Naive thymus-derived CD4-positive, alpha-beta T cell (primary cell): ENCODE results near the gene DNAJB13. TPM values are rescaled to one million over a fixed set of nuclear protein-coding genes. Genes with fewer than 3 reads are reported as not detected.

Source experiments
- ATAC-seq: fragments of 150-1000 bp; cut with Tn5 transposase; 2 replicates; pipeline ENCODE4 v1.10.0; 2021; ENCODE audit warnings: mild to moderate bottlenecking, moderate library complexity
- CTCF ChIA-PET: fragments of 350-600 bp; sonication (Branson Sonifier 250); formaldehyde crosslinking; loops from one replicate; lab custom pipeline; 2021; ENCODE audit warnings: antibody characterized with exemption; lab: Charles Lee
- POLR2A ChIA-PET: fragments of 350-600 bp; sonication (Branson Sonifier 250); formaldehyde crosslinking; loops from one replicate; lab custom pipeline; 2021; ENCODE audit warnings: antibody characterized with exemption, inconsistent platforms; lab: Charles Lee
- DNase-seq, 9 donors: peaks; one replicate each; pipeline versions ENCODE4 v3.0.0 to v3.0.0-alpha.2; 2020 to 2022; ENCODE audit warnings: mixed read lengths in 1 of 9
- H3K27ac ChIP-seq: one replicate; pipeline ENCODE4 v1.7.0; 2013; ENCODE audit warnings: mild to moderate bottlenecking, low read depth, low read length, moderate library complexity
- H3K27me3 ChIP-seq, 2 donors: one replicate each; pipeline ENCODE4 v1.7.0; 2013; ENCODE audit warnings: low read length in 2 of 2, mild to moderate bottlenecking in 2 of 2, moderate library complexity in 2 of 2; ENCODE audit not compliant: control insufficient read depth in 2 of 2, insufficient read depth in 2 of 2
- H3K36me3 ChIP-seq, 3 experiments: 1 replicate in 2 of 3; 2 replicates in 1 of 3; pipeline ENCODE4 v1.7.0; 2013; ENCODE audit warnings: low read length in 3 of 3, mild to moderate bottlenecking in 3 of 3, moderate library complexity in 1 of 3; ENCODE audit not compliant: insufficient read depth in 3 of 3, control insufficient read depth in 2 of 3
- H3K4me1 ChIP-seq, 2 donors: one replicate each; pipeline ENCODE4 v1.7.0; 2013; ENCODE audit warnings: low read length in 2 of 2, mild to moderate bottlenecking in 2 of 2, moderate library complexity in 1 of 2; ENCODE audit not compliant: control insufficient read depth in 2 of 2, insufficient read depth in 2 of 2
- H3K4me3 ChIP-seq: 2 replicates; pipeline ENCODE4 v1.7.0; 2013; ENCODE audit warnings: mild to moderate bottlenecking, low read length
- H3K9me3 ChIP-seq, 3 experiments: 1 replicate in 2 of 3; 2 replicates in 1 of 3; pipeline ENCODE4 v1.7.0; 2013; ENCODE audit warnings: low read length in 3 of 3; ENCODE audit not compliant: control insufficient read depth in 2 of 3
- H3K27ac Mint-ChIP-seq, 9 donors: one replicate each; pipeline ENCODE4 v1.8.0; 2020 to 2022; ENCODE audit warnings: mixed read lengths in 9 of 9, mild to moderate bottlenecking in 8 of 9, moderate library complexity in 5 of 9, inconsistent platforms in 2 of 9
- H3K27me3 Mint-ChIP-seq, 5 donors: one replicate each; pipeline ENCODE4 v1.8.0; 2021 to 2022; ENCODE audit warnings: mixed read lengths in 5 of 5, mild to moderate bottlenecking in 1 of 5
- H3K36me3 Mint-ChIP-seq, 5 donors: one replicate each; pipeline ENCODE4 v1.8.0; 2020 to 2022; ENCODE audit warnings: mixed read lengths in 5 of 5, mild to moderate bottlenecking in 3 of 5, inconsistent platforms in 1 of 5
- H3K4me1 Mint-ChIP-seq, 7 donors: one replicate each; pipeline ENCODE4 v1.8.0; 2020 to 2022; ENCODE audit warnings: mixed read lengths in 7 of 7, mild to moderate bottlenecking in 3 of 7, inconsistent platforms in 1 of 7
- H3K4me3 Mint-ChIP-seq, 10 donors: one replicate each; pipeline ENCODE4 v1.8.0; 2020 to 2022; ENCODE audit warnings: mild to moderate bottlenecking in 10 of 10, mixed read lengths in 10 of 10, moderate library complexity in 6 of 10, inconsistent platforms in 2 of 10
- H3K9me3 Mint-ChIP-seq, 11 donors: one replicate each; pipeline ENCODE4 v1.8.0; 2020 to 2022; ENCODE audit warnings: mixed read lengths in 11 of 11, mild to moderate bottlenecking in 4 of 11, inconsistent platforms in 1 of 11, moderate library complexity in 1 of 11
- intact Hi-C, 2 donors: fragments of 100-400 bp; cut with micrococcal nuclease; formaldehyde crosslinking; loops; one replicate each; pipeline ENCODE4 v1.15.1; 2023
- polyA plus RNA-seq, 2 donors: library from polyadenylated mRNA; unstranded; fragments of 300-500 nt; fragmentation: Illumina TruSeq; gene quantifications; one replicate each; pipeline ENCODE4 v1.2.3, GENCODE V29; 2021
- total RNA-seq, 6 experiments: library from RNA in 5 of 6; stranded (reverse) in 5 of 6; gene quantifications; 1 replicate in 5 of 6; 2 replicates in 1 of 6; pipeline ENCODE4 v1.2.3 and lab custom pipeline; 2021 to 2026

The DNAJB13 gene
- total and polyA plus RNA-seq, 7 experiments from 2014 or later: 0.19 to 0.73 (median 0.44) TPM; not detected in 1

- Histone ChIP-seq H3K27ac (peak overlapping the region; percentile 61), H3K27me3 (no peaks in the 10 kb centered on the region), H3K4me3 (no peak overlapping the region), H3K36me3 (no peaks in the 10 kb centered on the region), H3K4me1 (peaks cover 83 to 95% of the 10 kb centered on the region in 2 donors), H3K9me3 (no peaks in the 10 kb centered on the region)
- peaks cover 4 to 23% (median 7%) of the 10 kb centered on the region in 5 donors for H3K36me3 Mint-ChIP-seq
- POLR2A ChIA-PET: interaction anchor here (0.9 to 14.0 kb wide), 8 partner anchors 9 to 40 kb away, joined by 4 to 237 read pairs (median 8); partner anchors contain the start of gene UCP2
- peak overlapping the region; percentile 55 to 81 (median 66) for H3K4me3 Mint-ChIP-seq
- DNase-seq (peak in 8 of 9 donors; percentile 16 to 67 (median 46)), ATAC-seq (peak; percentile 84)
- H3K4me1 Mint-ChIP-seq: peaks cover 46 to 99% (median 87%) of the 10 kb centered on the region in 7 donors
- CTCF ChIA-PET: interaction anchor here (0.6 to 1.4 kb wide), 4 partner anchors 22 to 162 kb away, joined by 3 to 4 read pairs (median 3); no protein-coding TSS in a partner anchor
- no peaks in the 10 kb centered on the region for H3K27me3 Mint-ChIP-seq
- peaks cover 0 to 3% (median 0%) of the 10 kb centered on the region in 11 donors for H3K9me3 Mint-ChIP-seq
- intact Hi-C loops: loop anchor here (1.0 to 2.0 kb wide), 6 partner anchors 9 to 31 kb away; no protein-coding TSS in a partner anchor
- peak overlapping the region; percentile 80 to 98 (median 94) for H3K27ac Mint-ChIP-seq
Measured at GRCh38 chr11:74011360-74012073, 60.7 kb downstream of the DNAJB13 start.

DNA sequence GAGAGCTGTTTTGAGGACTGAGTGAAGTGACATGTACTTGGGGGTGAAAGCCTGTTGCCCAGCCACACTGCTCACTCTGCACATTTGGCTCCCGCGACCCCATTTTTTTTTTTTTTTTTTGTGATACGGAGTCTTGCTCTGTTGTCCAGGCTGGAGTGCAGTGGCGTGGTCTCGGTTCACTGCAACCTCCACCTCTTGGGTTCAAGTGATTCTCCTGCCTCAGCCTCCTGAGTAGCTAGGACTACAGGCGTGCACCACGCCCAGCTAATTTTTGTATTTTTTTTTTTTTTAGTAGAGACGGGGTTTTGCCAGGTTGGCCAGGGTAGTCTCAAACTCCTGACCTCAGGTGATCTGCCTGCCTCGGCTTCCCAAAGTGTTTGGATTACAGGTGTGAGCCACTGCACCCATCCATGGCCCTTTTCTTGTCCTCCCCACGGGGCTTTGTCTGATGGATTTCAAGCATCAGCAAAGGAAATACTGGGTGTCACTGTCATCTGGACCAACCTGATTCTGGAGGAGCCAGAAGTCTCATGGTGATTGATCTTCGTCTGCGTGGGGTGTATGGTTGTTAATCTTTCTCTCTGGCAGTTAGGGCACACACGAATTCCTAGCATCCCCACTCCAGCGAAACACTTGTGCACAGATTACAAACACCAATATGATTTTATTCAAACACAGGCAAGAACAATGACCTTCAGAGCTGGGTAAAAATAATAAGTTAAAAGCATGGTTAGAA is 61.4 kb downstream of the DNAJB13 start:
- Mint-ChIP-seq H3K4me3 (peak overlapping the region; percentile 55 to 81 (median 66)), H3K27ac (peak overlapping the region; percentile 80 to 98 (median 94)), H3K27me3 (no peaks in the 10 kb centered on the region), H3K9me3 (peaks cover 0 to 3% (median 0%) of the 10 kb centered on the region in 11 donors), H3K4me1 (peaks cover 42 to 99% (median 90%) of the 10 kb centered on the region in 7 donors), H3K36me3 (peaks cover 4 to 28% (median 14%) of the 10 kb centered on the region in 5 donors)
- H3K4me3 ChIP-seq: no peak overlapping the region
- peak overlapping the region; percentile 61 for H3K27ac ChIP-seq
- H3K36me3 ChIP-seq: peaks cover 0 to 4% (median 0%) of the 10 kb centered on the region in 3 experiments
- ATAC-seq (no peak), DNase-seq (no peak)
- POLR2A ChIA-PET: interaction anchor here (0.9 to 14.0 kb wide), 8 partner anchors 8 to 156 kb away, joined by 3 to 237 read pairs (median 8); partner anchors contain the start of gene UCP2
- peaks cover 76 to 88% of the 10 kb centered on the region in 2 donors for H3K4me1 ChIP-seq
- CTCF ChIA-PET: interaction anchor here (0.6 to 1.8 kb wide), 5 partner anchors 8 to 161 kb away, joined by 3 to 13 read pairs (median 3); no protein-coding TSS in a partner anchor
- intact Hi-C loops: loop anchor here in 1 of 2 donors (1.0 kb wide), 1 partner anchor 8 kb away; no protein-coding TSS in a partner anchor
- no peaks in the 10 kb centered on the region for H3K9me3 ChIP-seq
- H3K27me3 ChIP-seq: no peaks in the 10 kb centered on the region

GRCh38 chr11:74013141-74013540 is 62.3 kb downstream of the DNAJB13 start:
- CTCF ChIA-PET: interaction anchor here (1.0 to 2.3 kb wide), 4 partner anchors 8 to 49 kb away, joined by 3 to 13 read pairs (median 6); no protein-coding TSS in a partner anchor

GRCh38 chr11:74014880-74015279 is 64.1 kb downstream of the DNAJB13 start:
- ATAC-seq: no peak
- Mint-ChIP-seq H3K36me3 (peaks cover 4 to 30% (median 21%) of the 10 kb centered on the region in 5 donors), H3K4me3 (peak overlapping the region in 6 of 10 donors; percentile 18 to 57 (median 40)), H3K27ac (peak overlapping the region; percentile 45 to 90 (median 79)), H3K4me1 (peaks cover 40 to 82% (median 75%) of the 10 kb centered on the region in 7 donors), H3K9me3 (peaks cover 0 to 3% (median 0%) of the 10 kb centered on the region in 11 donors), H3K27me3 (no peaks in the 10 kb centered on the region)
- Histone ChIP-seq H3K4me1 (peaks cover 66 to 67% of the 10 kb centered on the region in 2 donors), H3K9me3 (no peaks in the 10 kb centered on the region), H3K4me3 (no peak overlapping the region), H3K27me3 (no peaks in the 10 kb centered on the region), H3K36me3 (peaks cover 0 to 4% (median 0%) of the 10 kb centered on the region in 3 experiments), H3K27ac (peak overlapping the region; percentile 8)
- no peak for DNase-seq
- POLR2A ChIA-PET: interaction anchor here (1.0 to 14.0 kb wide), 7 partner anchors 8 to 50 kb away, joined by 3 to 237 read pairs (median 26); partner anchors contain the start of gene UCP2
- intact Hi-C loops: no loop called here
- CTCF ChIA-PET: interaction anchor here (0.8 to 2.3 kb wide), 4 partner anchors 10 to 45 kb away, joined by 3 to 6 read pairs (median 4); no protein-coding TSS in a partner anchor

More at GRCh38 chr11:74013141-74013540, 62.3 kb downstream of the DNAJB13 start:
- Mint-ChIP-seq H3K27ac (peak overlapping the region; percentile 38 to 98 (median 90)), H3K4me1 (peaks cover 45 to 92% (median 85%) of the 10 kb centered on the region in 7 donors), H3K9me3 (peaks cover 0 to 3% (median 0%) of the 10 kb centered on the region in 11 donors), H3K4me3 (peak overlapping the region in 1 of 10 donors; percentile 76), H3K27me3 (no peaks in the 10 kb centered on the region), H3K36me3 (peaks cover 4 to 29% (median 20%) of the 10 kb centered on the region in 5 donors)
- POLR2A ChIA-PET: interaction anchor here (0.9 to 14.0 kb wide), 7 partner anchors 8 to 157 kb away, joined by 3 to 237 read pairs (median 26); partner anchors contain the start of gene UCP2
- H3K27ac ChIP-seq: no peak overlapping the region
- DNase-seq (no peak), ATAC-seq (no peak)
- intact Hi-C loops: no loop called here
- peaks cover 0 to 4% (median 0%) of the 10 kb centered on the region in 3 experiments for H3K36me3 ChIP-seq
- no peak overlapping the region for H3K4me3 ChIP-seq
- no peaks in the 10 kb centered on the region for H3K9me3 ChIP-seq
- no peaks in the 10 kb centered on the region for H3K27me3 ChIP-seq
- H3K4me1 ChIP-seq: peaks cover 70 to 80% of the 10 kb centered on the region in 2 donors

GRCh38 chr11:74015919-74016684 is 65.3 kb downstream of the DNAJB13 start:
- Histone ChIP-seq H3K36me3 (peaks cover 0 to 4% (median 0%) of the 10 kb centered on the region in 3 experiments), H3K9me3 (no peaks in the 10 kb centered on the region), H3K27me3 (no peaks in the 10 kb centered on the region), H3K27ac (no peak overlapping the region), H3K4me3 (no peak overlapping the region), H3K4me1 (peaks cover 59 to 65% of the 10 kb centered on the region in 2 donors)
- H3K27ac Mint-ChIP-seq: peak overlapping the region; percentile 8 to 90 (median 76)
- intact Hi-C loops: no loop called here
- H3K4me3 Mint-ChIP-seq: no peak overlapping the region
- peaks cover 0 to 3% (median 0%) of the 10 kb centered on the region in 11 donors for H3K9me3 Mint-ChIP-seq
- CTCF ChIA-PET: interaction anchor here (1.0 to 1.9 kb wide), 2 partner anchors 12 to 36 kb away, joined by 4 to 6 read pairs; no protein-coding TSS in a partner anchor
- POLR2A ChIA-PET: interaction anchor here (1.0 to 14.0 kb wide), 6 partner anchors 9 to 52 kb away, joined by 3 to 237 read pairs (median 50); partner anchors contain the start of gene UCP2
- H3K27me3 Mint-ChIP-seq: no peaks in the 10 kb centered on the region
- peaks cover 4 to 30% (median 21%) of the 10 kb centered on the region in 5 donors for H3K36me3 Mint-ChIP-seq
- DNase-seq (no peak), ATAC-seq (no peak)
- peaks cover 28 to 70% (median 62%) of the 10 kb centered on the region in 7 donors for H3K4me1 Mint-ChIP-seq
